HepG2 (cell line): Measurements from ENCODE around the gene ZP2. TPM values are rescaled to one million over a fixed set of nuclear protein-coding genes. Genes with fewer than 3 reads are reported as not detected.

Source experiments
- BRD4 ChIP-seq: sonication (generic); formaldehyde crosslinking; IDR thresholded peaks from 2 replicates; pipeline ENCODE4 v1.4.0; 2020; ENCODE audit warnings: missing genetic modification reagents
- HNF4G ChIP-seq, 2 experiments: sonication (generic) in 1 of 2; formaldehyde crosslinking in 1 of 2; IDR thresholded peaks; 2 replicates each; pipeline versions ENCODE4 v1.4.0 to v1.6.1; 2011 to 2020; ENCODE audit warnings: borderline replicate concordance in 2 of 2, low read depth in 2 of 2, mild to moderate bottlenecking in 2 of 2, low read length in 1 of 2, missing genetic modification reagents in 1 of 2, moderate library complexity in 1 of 2
- ISL2 ChIP-seq: sonication (generic); formaldehyde crosslinking; IDR thresholded peaks from 2 replicates; pipeline ENCODE4 v1.5.0; 2020; ENCODE audit warnings: missing genetic modification reagents
- JUND ChIP-seq: sonication (generic); formaldehyde crosslinking; IDR thresholded peaks from 2 replicates; pipeline ENCODE4 v1.8.0; 2022; ENCODE audit warnings: mild to moderate bottlenecking, missing genetic modification reagents
- KDM4B ChIP-seq: sonication (generic); formaldehyde crosslinking; IDR thresholded peaks from 2 replicates; pipeline ENCODE4 v1.4.0; 2020; ENCODE audit warnings: missing genetic modification reagents
- KMT2B ChIP-seq: IDR thresholded peaks from 2 replicates; pipeline ENCODE4 v1.6.1; 2016; ENCODE audit warnings: missing genetic modification reagents, missing compliant biosample characterization
- MATR3 ChIP-seq: sonication (generic); formaldehyde crosslinking; IDR thresholded peaks from 2 replicates; pipeline ENCODE4 v1.4.0; 2020; ENCODE audit warnings: missing genetic modification reagents
- MTA1 ChIP-seq: sonication (generic); formaldehyde crosslinking; IDR thresholded peaks from 2 replicates; pipeline ENCODE4 v1.4.0; 2020; ENCODE audit warnings: missing genetic modification reagents, mild to moderate bottlenecking, borderline replicate concordance
- MYC ChIP-seq: sonication (generic); formaldehyde crosslinking; IDR thresholded peaks from 2 replicates; pipeline ENCODE4 v1.9.0; 2021; ENCODE audit warnings: missing genetic modification reagents, borderline replicate concordance
- PAF1 ChIP-seq: IDR thresholded peaks from 2 replicates; pipeline ENCODE4 v1.6.1; 2016; ENCODE audit warnings: missing genetic modification reagents, missing compliant biosample characterization
- RCOR2 ChIP-seq: IDR thresholded peaks from 2 replicates; pipeline ENCODE4 v1.6.1; 2016; ENCODE audit warnings: missing biosample characterization, missing genetic modification reagents
- RXRB ChIP-seq: IDR thresholded peaks from 2 replicates; pipeline ENCODE4 v1.6.1; 2016; ENCODE audit warnings: borderline replicate concordance, missing genetic modification reagents, missing compliant biosample characterization
- SNAPC2 ChIP-seq: sonication (generic); formaldehyde crosslinking; IDR thresholded peaks from 2 replicates; pipeline ENCODE4 v1.8.1; 2022; ENCODE audit warnings: mild to moderate bottlenecking, missing genetic modification reagents
- SNRNP70 ChIP-seq: fragments of 200-400 bp; formaldehyde crosslinking; IDR thresholded peaks from 2 replicates; pipeline ENCODE4 v1.6.1; 2017; ENCODE audit warnings: mild to moderate bottlenecking, low read depth, low read length, moderate library complexity
- SOX5 ChIP-seq: IDR thresholded peaks from 2 replicates; pipeline ENCODE4 v1.6.1; 2016; ENCODE audit warnings: borderline replicate concordance
- SOX6 ChIP-seq, 2 experiments: fragments of 450-650 bp in 1 of 2; sonication (generic) in 1 of 2; formaldehyde crosslinking in 1 of 2; IDR thresholded peaks; 2 replicates each; pipeline versions ENCODE4 v1.4.0 to v1.6.1; 2017 to 2020; ENCODE audit warnings: antibody characterized with exemption in 1 of 2, mild to moderate bottlenecking in 1 of 2, missing genetic modification reagents in 1 of 2
- SP4 ChIP-seq: sonication (generic); formaldehyde crosslinking; IDR thresholded peaks from 2 replicates; pipeline ENCODE4 v1.8.1; 2023; ENCODE audit warnings: mild to moderate bottlenecking, missing genetic modification reagents
- SRSF4 ChIP-seq: fragments of 200-400 bp; formaldehyde crosslinking; IDR thresholded peaks from one replicate; pipeline ENCODE4 v1.6.1; 2018; ENCODE audit warnings: mild to moderate bottlenecking, low read depth, low read length, moderate library complexity; ENCODE audit not compliant: poor library complexity, severe bottlenecking
- TBL1XR1 ChIP-seq: fragments of 150-350 bp; IDR thresholded peaks from 2 replicates; pipeline ENCODE4 v1.6.1; 2014; ENCODE audit warnings: borderline replicate concordance, low read length; ENCODE audit not compliant: partially characterized antibody
- TEAD2 ChIP-seq: sonication (generic); formaldehyde crosslinking; IDR thresholded peaks from 2 replicates; pipeline ENCODE4 v1.9.0; 2021; ENCODE audit warnings: missing genetic modification reagents
- ZBTB8A ChIP-seq: sonication (generic); formaldehyde crosslinking; IDR thresholded peaks from 2 replicates; pipeline ENCODE4 v1.4.0; 2020; ENCODE audit warnings: mild to moderate bottlenecking, low read depth, missing genetic modification reagents, borderline replicate concordance
- ZNF329 ChIP-seq: sonication (generic); formaldehyde crosslinking; IDR thresholded peaks from 2 replicates; pipeline ENCODE4 v1.9.0; 2021; ENCODE audit warnings: low read depth, mild to moderate bottlenecking, missing genetic modification reagents
- ZNF34 ChIP-seq: sonication (generic); formaldehyde crosslinking; IDR thresholded peaks from 2 replicates; pipeline ENCODE4 v1.4.0; 2020; ENCODE audit warnings: mild to moderate bottlenecking, missing genetic modification reagents, borderline replicate concordance
- ZNF557 ChIP-seq: sonication (generic); formaldehyde crosslinking; IDR thresholded peaks from 2 replicates; pipeline ENCODE4 v1.4.0; 2020; ENCODE audit warnings: missing genetic modification reagents
- ZNF709 ChIP-seq: sonication (generic); formaldehyde crosslinking; IDR thresholded peaks from 2 replicates; pipeline ENCODE4 v1.5.0; 2020; ENCODE audit warnings: mild to moderate bottlenecking, missing genetic modification reagents
- polyA plus RNA-seq, 8 experiments: library from polyadenylated mRNA; depleted of rRNA in 3 of 8; stranded (reverse) in 7 of 8; unstranded in 1 of 8; fragments of >200 nt; fragmentation: Illumina TruSeq in 4 of 8; extraction: Trizol in 4 of 8; gene quantifications; 2 replicates each; pipeline versions ENCODE4 v1.2.1 to v1.2.3, GENCODE V29; 2011 to 2016; ENCODE audit warnings: low read depth in 4 of 8, missing spikeins in 1 of 8, mixed read lengths in 1 of 8; ENCODE audit not compliant: insufficient read depth in 1 of 8
- total RNA-seq, 5 experiments: library from RNA; depleted of rRNA; stranded (reverse); fragments of >200 nt; fragmentation: Illumina TruSeq; extraction: Trizol; gene quantifications; 2 replicates each; pipeline ENCODE4 v1.2.3, GENCODE V29; 2016; ENCODE audit warnings: low read depth in 1 of 5
- TF ChIP-seq, protein P1 (sequence below): IDR thresholded peaks from 2 replicates; pipeline ENCODE4 v1.6.1; 2016; ENCODE audit warnings: mild to moderate bottlenecking
- TF ChIP-seq, protein P2 (sequence below): sonication (generic); formaldehyde crosslinking; conservative IDR thresholded peaks from 2 replicates; pipeline ENCODE4 v1.4.0; 2020; ENCODE audit warnings: missing genetic modification reagents
- TF ChIP-seq, protein P3 (sequence below): sonication (generic); formaldehyde crosslinking; conservative IDR thresholded peaks from 2 replicates; pipeline ENCODE4 v1.4.0; 2020; ENCODE audit warnings: missing genetic modification reagents
- TF ChIP-seq, protein P4 (sequence below): sonication (generic); formaldehyde crosslinking; IDR thresholded peaks from 2 replicates; pipeline ENCODE4 v1.8.1; 2023; ENCODE audit warnings: mild to moderate bottlenecking, missing genetic modification reagents, borderline replicate concordance

ZP2 gene
- total and polyA plus RNA-seq, 2 of the 13 experiments (the other 11 are each of a cell fraction or from before 2014, with no cell fraction given): not detected

DNA sequence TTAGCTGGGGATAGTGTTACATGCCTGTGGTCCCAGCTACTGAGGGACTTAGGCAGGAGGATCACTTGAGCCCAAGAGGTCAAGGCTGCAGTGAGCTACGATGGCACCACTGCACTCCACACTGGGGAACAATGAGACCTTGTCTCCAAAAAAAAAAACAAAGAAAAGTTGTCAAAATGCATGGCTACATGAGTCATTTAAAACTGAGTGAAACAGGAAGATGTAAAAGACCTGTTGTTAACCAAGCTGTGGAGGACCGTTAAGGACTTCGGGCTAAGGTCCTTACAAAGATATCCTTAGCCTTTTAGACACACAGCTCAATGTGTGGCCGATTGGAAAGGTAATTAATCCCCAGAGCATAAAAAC, 25.1 kb downstream of the ZP2 start (continued):
- TF ChIP-seq SNRNP70 (no peak), SP4 (CRISPR knock-in tag) (no peak), ZBTB8A (CRISPR knock-in tag) (no peak), ZNF557 (CRISPR knock-in tag) (0 out of 2 replicates have a peak, but pooled peaks have one; percentile 52), SOX5 (CRISPR knock-in tag) (peak; percentile 100), ZNF34 (no peak), HNF4G (IDR thresholded peaks at IDR 0.05; ENCODE audit: borderline replicate concordance, low read depth, low read length) (peak; percentile 56; the same call in 1 of the 2 replicates), HNF4G (CRISPR knock-in tag; IDR thresholded peaks at IDR 0.05; ENCODE audit: borderline replicate concordance, low read depth) (no peak; the same call in 1 of the 2 replicates), RXRB (peak; percentile 84), ZNF329 (CRISPR knock-in tag) (no peak), PAF1 (no peak), KDM4B (CRISPR knock-in tag) (no peak; the same call in 1 of the 2 replicates), MATR3 (no peak), TBL1XR1 (peak; percentile 70), MTA1 (CRISPR knock-in tag) (no peak), BRD4 (CRISPR knock-in tag) (no peak), TEAD2 (CRISPR knock-in tag) (no peak), ISL2 (peak; percentile 46), SNAPC2 (CRISPR knock-in tag) (no peak), ZNF709 (CRISPR knock-in tag) (no peak), MYC (0 out of 2 replicates have a peak, but pooled peaks have one; percentile 33), KMT2B (CRISPR knock-in tag) (peak; percentile 58; the same call in 1 of the 2 replicates), SOX6 (IDR thresholded peaks at IDR 0.05) (no peak), SOX6 (CRISPR knock-in tag; IDR thresholded peaks at IDR 0.05) (peak; percentile 99), JUND (CRISPR knock-in tag) (peak; percentile 69), RCOR2 (CRISPR knock-in tag) (peak; percentile 93), SRSF4 (no peak)
- TF ChIP-seq, protein P1, sequence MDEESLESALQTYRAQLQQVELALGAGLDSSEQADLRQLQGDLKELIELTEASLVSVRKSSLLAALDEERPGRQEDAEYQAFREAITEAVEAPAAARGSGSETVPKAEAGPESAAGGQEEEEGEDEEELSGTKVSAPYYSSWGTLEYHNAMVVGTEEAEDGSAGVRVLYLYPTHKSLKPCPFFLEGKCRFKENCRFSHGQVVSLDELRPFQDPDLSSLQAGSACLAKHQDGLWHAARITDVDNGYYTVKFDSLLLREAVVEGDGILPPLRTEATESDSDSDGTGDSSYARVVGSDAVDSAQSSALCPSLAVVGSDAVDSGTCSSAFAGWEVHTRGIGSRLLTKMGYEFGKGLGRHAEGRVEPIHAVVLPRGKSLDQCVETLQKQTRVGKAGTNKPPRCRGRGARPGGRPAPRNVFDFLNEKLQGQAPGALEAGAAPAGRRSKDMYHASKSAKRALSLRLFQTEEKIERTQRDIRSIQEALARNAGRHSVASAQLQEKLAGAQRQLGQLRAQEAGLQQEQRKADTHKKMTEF (CRISPR knock-in tag): peak; percentile 76
- TF ChIP-seq, protein P2, sequence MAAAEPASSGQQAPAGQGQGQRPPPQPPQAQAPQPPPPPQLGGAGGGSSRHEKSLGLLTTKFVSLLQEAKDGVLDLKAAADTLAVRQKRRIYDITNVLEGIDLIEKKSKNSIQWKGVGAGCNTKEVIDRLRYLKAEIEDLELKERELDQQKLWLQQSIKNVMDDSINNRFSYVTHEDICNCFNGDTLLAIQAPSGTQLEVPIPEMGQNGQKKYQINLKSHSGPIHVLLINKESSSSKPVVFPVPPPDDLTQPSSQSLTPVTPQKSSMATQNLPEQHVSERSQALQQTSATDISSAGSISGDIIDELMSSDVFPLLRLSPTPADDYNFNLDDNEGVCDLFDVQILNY (CRISPR knock-in tag): no peak
- TF ChIP-seq, protein P3, sequence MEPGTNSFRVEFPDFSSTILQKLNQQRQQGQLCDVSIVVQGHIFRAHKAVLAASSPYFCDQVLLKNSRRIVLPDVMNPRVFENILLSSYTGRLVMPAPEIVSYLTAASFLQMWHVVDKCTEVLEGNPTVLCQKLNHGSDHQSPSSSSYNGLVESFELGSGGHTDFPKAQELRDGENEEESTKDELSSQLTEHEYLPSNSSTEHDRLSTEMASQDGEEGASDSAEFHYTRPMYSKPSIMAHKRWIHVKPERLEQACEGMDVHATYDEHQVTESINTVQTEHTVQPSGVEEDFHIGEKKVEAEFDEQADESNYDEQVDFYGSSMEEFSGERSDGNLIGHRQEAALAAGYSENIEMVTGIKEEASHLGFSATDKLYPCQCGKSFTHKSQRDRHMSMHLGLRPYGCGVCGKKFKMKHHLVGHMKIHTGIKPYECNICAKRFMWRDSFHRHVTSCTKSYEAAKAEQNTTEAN (CRISPR knock-in tag): peak; percentile 44; the same call in 1 of the 2 replicates
- TF ChIP-seq, protein P4, sequence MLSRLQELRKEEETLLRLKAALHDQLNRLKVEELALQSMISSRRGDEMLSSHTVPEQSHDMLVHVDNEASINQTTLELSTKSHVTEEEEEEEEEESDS (CRISPR knock-in tag): no peak
